CD4-positive, alpha-beta T cell treated with Interleukin-10 for 1 hour (primary cell): ENCODE results near the gene HOATZ.

Source experiments
- DNase-seq: peaks from one replicate; pipeline ENCODE4 v3.0.0-alpha.2; 2020

The HOATZ gene

GRCh38 chr11:111585371-111585770 lies 70.8 kb downstream of the HOATZ start:
- DNase-seq: no peak

DNA sequence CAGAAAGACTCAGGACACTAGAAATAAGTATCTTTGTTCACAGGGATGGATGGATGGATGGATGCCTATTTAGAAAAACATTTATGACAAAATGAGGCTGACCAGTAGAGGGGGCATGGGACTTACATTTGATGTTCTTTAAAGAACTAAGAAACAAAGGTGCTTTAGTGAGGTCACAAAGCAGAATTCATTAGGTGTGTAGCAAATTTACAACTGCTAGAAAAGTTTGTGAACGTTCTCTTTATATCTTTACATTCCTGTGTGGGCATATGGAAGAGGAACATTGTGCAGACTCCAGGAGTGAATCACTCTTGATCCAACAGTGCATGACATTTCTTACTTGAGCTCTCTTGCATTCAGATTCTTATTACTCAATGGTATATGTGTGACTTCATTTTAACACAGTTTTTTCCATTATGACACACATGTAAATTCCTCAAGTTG lies 71.8 kb downstream of the HOATZ start:
- peak; percentile 69 for DNase-seq
